MM.1S (cell line): ENCODE data around the gene USP54.

ENCODE experiments used
- DNase-seq: peaks from one replicate; pipeline ENCODE4 v3.0.0-alpha.2; 2015
- H2AFZ ChIP-seq: fragments of 300-600 bp; sonication (generic); 2 replicates; pipeline ENCODE4 v1.6.0; 2016; ENCODE audit warnings: antibody characterized with exemption, low read length
- H3F3A ChIP-seq: fragments of 300-600 bp; sonication (generic); 2 replicates; pipeline ENCODE4 v1.6.1; 2016; ENCODE audit warnings: mild to moderate bottlenecking, antibody characterized with exemption, low read length, moderate library complexity, mixed read lengths; ENCODE audit not compliant: insufficient read depth
- H3K27ac ChIP-seq: fragments of 300-600 bp; sonication (generic); 2 replicates; pipeline ENCODE4 v1.5.1; 2016; ENCODE audit warnings: mild to moderate bottlenecking, low read length
- H3K27me3 ChIP-seq: fragments of 300-600 bp; sonication (generic); replicated peaks from 2 replicates; pipeline ENCODE4 v1.6.0; 2016; ENCODE audit warnings: low read length; ENCODE audit not compliant: insufficient read depth
- H3K36me3 ChIP-seq: fragments of 300-600 bp; sonication (generic); replicated peaks from 2 replicates; pipeline ENCODE4 v1.6.1; 2016; ENCODE audit warnings: mild to moderate bottlenecking, low read length, mixed read lengths; ENCODE audit not compliant: insufficient read depth
- H3K4me1 ChIP-seq: fragments of 300-600 bp; sonication (generic); 2 replicates; pipeline ENCODE4 v1.6.1; 2016; ENCODE audit warnings: low read length, mixed read lengths
- H3K4me2 ChIP-seq: fragments of 300-600 bp; sonication (generic); 2 replicates; pipeline ENCODE4 v1.6.0; 2016; ENCODE audit warnings: low read depth, low read length
- H3K4me3 ChIP-seq: fragments of 300-600 bp; sonication (generic); 2 replicates; pipeline ENCODE4 v1.5.1; 2016; ENCODE audit warnings: low read length, mixed read lengths
- H3K79me2 ChIP-seq: fragments of 300-600 bp; sonication (generic); 2 replicates; pipeline ENCODE4 v1.6.1; 2016; ENCODE audit warnings: mixed run types, low read length, mixed read lengths
- H3K9ac ChIP-seq: fragments of 300-600 bp; sonication (generic); 2 replicates; pipeline ENCODE4 v1.6.1; 2016; ENCODE audit warnings: low read length, mixed read lengths
- H3K9me2 ChIP-seq: fragments of 300-600 bp; sonication (generic); replicated peaks from 2 replicates; pipeline ENCODE4 v1.6.1; 2016; ENCODE audit warnings: mild to moderate bottlenecking, low read length, mixed read lengths; ENCODE audit not compliant: insufficient read depth
- H3K9me3 ChIP-seq: fragments of 300-600 bp; sonication (generic); replicated peaks from 2 replicates; pipeline ENCODE4 v1.6.1; 2016; ENCODE audit warnings: mild to moderate bottlenecking, low read length, mixed read lengths; ENCODE audit not compliant: insufficient read depth
- H4K20me1 ChIP-seq: fragments of 300-600 bp; sonication (generic); 2 replicates; pipeline ENCODE4 v1.6.1; 2016; ENCODE audit warnings: mild to moderate bottlenecking, low read length, moderate library complexity, mixed read lengths; ENCODE audit not compliant: insufficient read depth
- EZH2 ChIP-seq: fragments of 300-600 bp; sonication (generic); optimal IDR thresholded peaks from 2 replicates; pipeline ENCODE3; 2017; ENCODE audit warnings: low read depth, mild to moderate bottlenecking, antibody characterized with exemption, low read length, mixed read lengths
- EZH2phosphoT487 ChIP-seq: fragments of 300-600 bp; sonication (generic); IDR thresholded peaks from 2 replicates; pipeline ENCODE4 v1.6.1; 2018; ENCODE audit warnings: antibody characterized with exemption, low read length
- TF ChIP-seq, protein P1 (sequence below): fragments of 300-600 bp; sonication (generic); IDR thresholded peaks from 2 replicates; pipeline ENCODE4 v1.5.1; 2016; ENCODE audit warnings: antibody characterized with exemption, low read length, mixed read lengths

USP54 gene

GRCh38 chr10:73586583-73586984, 4.6 kb downstream of the USP54 start:
- Histone ChIP-seq H3K79me2 (no peaks in the 10 kb centered on the region), H3F3A (no peaks in the 10 kb centered on the region), H3K4me1 (no peaks in the 10 kb centered on the region), H3K9me2 (no peaks in the 10 kb centered on the region), H3K27ac (no peak overlapping the region), H3K9ac (no peak overlapping the region), H3K27me3 (no peaks in the 10 kb centered on the region), H3K4me3 (no peak overlapping the region), H4K20me1 (no peaks in the 10 kb centered on the region), H3K4me2 (no peak overlapping the region), H3K9me3 (no peaks in the 10 kb centered on the region), H2AFZ (no peak overlapping the region), H3K36me3 (no peaks in the 10 kb centered on the region)
- DNase-seq = no peak
- TF ChIP-seq EZH2 = no peak
- TF ChIP-seq, protein P1, sequence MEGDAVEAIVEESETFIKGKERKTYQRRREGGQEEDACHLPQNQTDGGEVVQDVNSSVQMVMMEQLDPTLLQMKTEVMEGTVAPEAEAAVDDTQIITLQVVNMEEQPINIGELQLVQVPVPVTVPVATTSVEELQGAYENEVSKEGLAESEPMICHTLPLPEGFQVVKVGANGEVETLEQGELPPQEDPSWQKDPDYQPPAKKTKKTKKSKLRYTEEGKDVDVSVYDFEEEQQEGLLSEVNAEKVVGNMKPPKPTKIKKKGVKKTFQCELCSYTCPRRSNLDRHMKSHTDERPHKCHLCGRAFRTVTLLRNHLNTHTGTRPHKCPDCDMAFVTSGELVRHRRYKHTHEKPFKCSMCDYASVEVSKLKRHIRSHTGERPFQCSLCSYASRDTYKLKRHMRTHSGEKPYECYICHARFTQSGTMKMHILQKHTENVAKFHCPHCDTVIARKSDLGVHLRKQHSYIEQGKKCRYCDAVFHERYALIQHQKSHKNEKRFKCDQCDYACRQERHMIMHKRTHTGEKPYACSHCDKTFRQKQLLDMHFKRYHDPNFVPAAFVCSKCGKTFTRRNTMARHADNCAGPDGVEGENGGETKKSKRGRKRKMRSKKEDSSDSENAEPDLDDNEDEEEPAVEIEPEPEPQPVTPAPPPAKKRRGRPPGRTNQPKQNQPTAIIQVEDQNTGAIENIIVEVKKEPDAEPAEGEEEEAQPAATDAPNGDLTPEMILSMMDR = no peak
- TF ChIP-seq EZH2phosphoT487 = no peak

- H3K9me3 ChIP-seq = no peaks in the 10 kb centered on the region
- DNase-seq = no peak
- H3K9me2 ChIP-seq = no peaks in the 10 kb centered on the region
- H3K36me3 ChIP-seq = no peaks in the 10 kb centered on the region
- H4K20me1 ChIP-seq = no peaks in the 10 kb centered on the region
- H3F3A ChIP-seq = no peaks in the 10 kb centered on the region
- H3K4me2 ChIP-seq = no peak overlapping the region
- TF ChIP-seq EZH2 (no peak), EZH2phosphoT487 (no peak)
- TF ChIP-seq, protein P1 = no peak
- no peaks in the 10 kb centered on the region for H3K79me2 ChIP-seq
- no peaks in the 10 kb centered on the region for H3K27me3 ChIP-seq
- no peak overlapping the region for H3K9ac ChIP-seq
- no peak overlapping the region for H2AFZ ChIP-seq
- H3K27ac ChIP-seq = no peak overlapping the region
- no peak overlapping the region for H3K4me3 ChIP-seq
- H3K4me1 ChIP-seq = no peaks in the 10 kb centered on the region
Observed at GRCh38 chr10:73585327-73585726, 5.8 kb downstream of the USP54 start.

- H3K27ac ChIP-seq = no peak overlapping the region
- H3K79me2 ChIP-seq = no peaks in the 10 kb centered on the region
Observed at GRCh38 chr10:73584737-73585136, 6.4 kb downstream of the USP54 start.

More at GRCh38 chr10:73584737-73585136, 6.4 kb downstream of the USP54 start:
- no peak overlapping the region for H3K4me3 ChIP-seq
- no peak overlapping the region for H3K9ac ChIP-seq
- no peaks in the 10 kb centered on the region for H3K9me2 ChIP-seq
- H3K9me3 ChIP-seq = no peaks in the 10 kb centered on the region
- no peaks in the 10 kb centered on the region for H3K4me1 ChIP-seq
- H4K20me1 ChIP-seq = no peaks in the 10 kb centered on the region
- H3K36me3 ChIP-seq = no peaks in the 10 kb centered on the region
- H3K27me3 ChIP-seq = no peaks in the 10 kb centered on the region
- H2AFZ ChIP-seq = no peak overlapping the region
- DNase-seq = no peak
- no peaks in the 10 kb centered on the region for H3F3A ChIP-seq
- TF ChIP-seq EZH2phosphoT487 (no peak), EZH2 (no peak)
- TF ChIP-seq, protein P1 = no peak
- H3K4me2 ChIP-seq = no peak overlapping the region
